HG02678 (cell line): ENCODE results near the gene FARP2.

ENCODE experiments used
- ATAC-seq: cut with Tn5 transposase; IDR thresholded peaks from one replicate; pipeline ENCODE4 v1.9.1; 2021; ENCODE audit warnings: mild to moderate bottlenecking, moderate library complexity; ENCODE audit not compliant: unreplicated experiment

FARP2 gene

GRCh38 chr2:241541564-241542277, 185.6 kb downstream of the FARP2 start:
- ATAC-seq = no peak

- no peak for ATAC-seq
Observed at GRCh38 chr2:241542278-241542605, 186.2 kb downstream of the FARP2 start.
